GM12873 (cell line): ENCODE results near the gene CPEB4.

ENCODE experiments used
- TF ChIP-seq, protein P1 (sequence below): IDR thresholded peaks from 2 replicates; pipeline ENCODE4 v1.5.1; 2012; ENCODE audit warnings: low read depth, mild to moderate bottlenecking, moderate library complexity, low read length, control low read depth; ENCODE audit not compliant: insufficient read depth; ENCODE audit errors: missing control alignments

The CPEB4 gene

GRCh38 chr5:173902743-173903142 is 14.6 kb downstream of the CPEB4 start:
- TF ChIP-seq, protein P1, sequence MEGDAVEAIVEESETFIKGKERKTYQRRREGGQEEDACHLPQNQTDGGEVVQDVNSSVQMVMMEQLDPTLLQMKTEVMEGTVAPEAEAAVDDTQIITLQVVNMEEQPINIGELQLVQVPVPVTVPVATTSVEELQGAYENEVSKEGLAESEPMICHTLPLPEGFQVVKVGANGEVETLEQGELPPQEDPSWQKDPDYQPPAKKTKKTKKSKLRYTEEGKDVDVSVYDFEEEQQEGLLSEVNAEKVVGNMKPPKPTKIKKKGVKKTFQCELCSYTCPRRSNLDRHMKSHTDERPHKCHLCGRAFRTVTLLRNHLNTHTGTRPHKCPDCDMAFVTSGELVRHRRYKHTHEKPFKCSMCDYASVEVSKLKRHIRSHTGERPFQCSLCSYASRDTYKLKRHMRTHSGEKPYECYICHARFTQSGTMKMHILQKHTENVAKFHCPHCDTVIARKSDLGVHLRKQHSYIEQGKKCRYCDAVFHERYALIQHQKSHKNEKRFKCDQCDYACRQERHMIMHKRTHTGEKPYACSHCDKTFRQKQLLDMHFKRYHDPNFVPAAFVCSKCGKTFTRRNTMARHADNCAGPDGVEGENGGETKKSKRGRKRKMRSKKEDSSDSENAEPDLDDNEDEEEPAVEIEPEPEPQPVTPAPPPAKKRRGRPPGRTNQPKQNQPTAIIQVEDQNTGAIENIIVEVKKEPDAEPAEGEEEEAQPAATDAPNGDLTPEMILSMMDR = no peak

GRCh38 chr5:173903396-173904140 is 15.4 kb downstream of the CPEB4 start:
- TF ChIP-seq, protein P1 = no peak

DNA sequence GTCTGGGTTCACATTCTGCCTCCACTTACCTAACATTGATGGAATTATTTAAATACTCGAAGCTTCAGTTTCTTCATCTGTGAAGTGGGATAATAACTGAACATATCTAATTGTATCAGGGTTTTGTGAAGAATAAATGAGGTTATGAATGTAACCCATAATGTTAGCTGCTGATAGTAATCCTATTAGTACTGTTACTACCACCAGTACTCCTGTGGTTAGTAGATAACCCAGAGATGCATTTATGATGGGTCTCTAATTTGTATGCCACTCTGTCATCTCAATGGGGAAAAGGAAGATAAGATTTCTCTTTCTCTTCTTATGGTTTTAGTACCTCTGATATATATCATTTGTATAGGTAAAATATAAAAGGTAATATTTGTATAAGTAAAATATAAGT is 16.0 kb downstream of the CPEB4 start:
- TF ChIP-seq, protein P1 = no peak

- TF ChIP-seq, protein P1 = no peak
These were observed 19.1 kb downstream of the CPEB4 start for GRCh38 chr5:173907284-173907683.

DNA sequence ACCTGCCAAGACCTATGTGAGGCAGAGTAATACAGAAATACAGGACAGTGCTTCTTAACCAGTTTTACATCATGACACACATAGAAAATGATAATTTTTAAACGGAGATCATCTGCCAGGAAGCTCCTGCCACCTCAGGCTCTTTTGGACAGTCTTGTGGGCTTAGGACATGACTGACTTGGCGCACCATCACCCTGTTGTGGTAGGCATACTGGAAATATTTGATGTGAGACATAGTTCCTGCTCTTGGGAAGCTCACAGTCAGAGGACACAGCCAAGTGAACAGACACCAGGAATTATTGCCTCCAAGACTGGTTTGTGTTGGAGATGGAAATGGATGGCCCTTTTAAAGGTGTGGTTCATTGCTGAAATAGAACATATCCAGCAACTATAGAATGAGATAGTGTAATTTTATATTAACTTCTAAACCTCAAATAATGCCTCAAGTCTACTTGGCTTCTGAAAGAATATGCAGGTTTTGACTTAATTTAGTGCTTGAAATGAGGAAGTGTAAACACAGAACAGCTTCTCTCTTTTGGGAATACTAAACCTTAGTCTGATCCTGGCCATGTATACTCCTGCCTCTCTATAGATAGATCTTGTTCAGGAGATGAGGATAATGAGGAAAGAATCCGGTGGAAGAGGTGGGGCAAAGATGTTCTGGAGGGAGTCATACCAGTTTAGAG is 19.7 kb downstream of the CPEB4 start:
- TF ChIP-seq, protein P1 = no peak

- TF ChIP-seq, protein P1 = no peak
These were observed 21.1 kb downstream of the CPEB4 start for GRCh38 chr5:173909199-173909598.

DNA sequence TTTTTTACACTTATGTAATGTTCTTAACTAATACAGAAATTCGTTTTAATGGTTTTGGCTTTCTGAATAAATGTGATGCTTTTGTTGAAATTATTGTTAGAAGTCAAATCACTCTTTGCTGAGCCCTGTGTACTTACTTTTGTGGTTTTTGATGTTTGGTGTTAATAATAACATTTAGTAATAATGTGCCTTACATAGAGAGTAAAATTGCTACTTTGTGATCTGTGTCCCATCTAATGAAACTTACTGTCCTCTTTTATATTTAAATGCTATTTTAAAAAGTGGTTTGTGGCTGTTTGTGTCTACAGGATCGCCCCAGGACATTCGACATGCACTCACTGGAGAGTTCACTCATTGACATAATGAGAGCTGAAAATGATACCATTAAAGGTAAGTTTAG is 22.1 kb downstream of the CPEB4 start:
- TF ChIP-seq, protein P1 = no peak
